ENCODE data around the gene CD48.

DNA sequence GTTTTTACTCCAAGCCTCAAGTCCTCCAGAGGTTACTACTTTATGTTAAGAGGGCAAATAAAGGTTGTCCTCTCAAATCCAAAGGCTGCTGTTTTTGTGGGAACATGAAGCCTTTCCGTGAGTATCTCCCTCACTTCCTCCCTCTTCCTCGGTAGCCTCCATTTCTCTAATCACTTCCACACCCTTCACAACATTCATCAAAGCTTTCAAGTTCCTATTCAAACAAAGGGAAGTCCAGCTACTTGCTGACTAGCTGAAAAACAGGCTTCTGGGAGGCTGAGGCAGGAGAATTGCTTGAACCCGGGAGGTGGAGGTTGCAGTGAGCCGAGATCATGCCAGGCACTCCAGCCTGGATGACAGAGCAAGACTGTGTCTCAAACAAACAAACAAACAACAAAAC is 6.6 kb upstream of the CD48 start:
- TF ChIP-seq, protein P1, sequence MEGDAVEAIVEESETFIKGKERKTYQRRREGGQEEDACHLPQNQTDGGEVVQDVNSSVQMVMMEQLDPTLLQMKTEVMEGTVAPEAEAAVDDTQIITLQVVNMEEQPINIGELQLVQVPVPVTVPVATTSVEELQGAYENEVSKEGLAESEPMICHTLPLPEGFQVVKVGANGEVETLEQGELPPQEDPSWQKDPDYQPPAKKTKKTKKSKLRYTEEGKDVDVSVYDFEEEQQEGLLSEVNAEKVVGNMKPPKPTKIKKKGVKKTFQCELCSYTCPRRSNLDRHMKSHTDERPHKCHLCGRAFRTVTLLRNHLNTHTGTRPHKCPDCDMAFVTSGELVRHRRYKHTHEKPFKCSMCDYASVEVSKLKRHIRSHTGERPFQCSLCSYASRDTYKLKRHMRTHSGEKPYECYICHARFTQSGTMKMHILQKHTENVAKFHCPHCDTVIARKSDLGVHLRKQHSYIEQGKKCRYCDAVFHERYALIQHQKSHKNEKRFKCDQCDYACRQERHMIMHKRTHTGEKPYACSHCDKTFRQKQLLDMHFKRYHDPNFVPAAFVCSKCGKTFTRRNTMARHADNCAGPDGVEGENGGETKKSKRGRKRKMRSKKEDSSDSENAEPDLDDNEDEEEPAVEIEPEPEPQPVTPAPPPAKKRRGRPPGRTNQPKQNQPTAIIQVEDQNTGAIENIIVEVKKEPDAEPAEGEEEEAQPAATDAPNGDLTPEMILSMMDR (IDR thresholded peaks at IDR 0.05; ENCODE audit: low read depth, low read length) = no peak
- TF ChIP-seq EZH2phosphoT487 (IDR thresholded peaks at IDR 0.05; ENCODE audit: low read depth) = no peak

Data from OCI-LY3 (cell line).